ENCODE measurements around the gene COL5A3. TPM values are rescaled to one million over a fixed set of nuclear protein-coding genes. Genes with fewer than 3 reads are reported as not detected.

Gene COL5A3
- polyA plus RNA-seq, 1 donor from 2014 or later: 0.11 TPM

DNA sequence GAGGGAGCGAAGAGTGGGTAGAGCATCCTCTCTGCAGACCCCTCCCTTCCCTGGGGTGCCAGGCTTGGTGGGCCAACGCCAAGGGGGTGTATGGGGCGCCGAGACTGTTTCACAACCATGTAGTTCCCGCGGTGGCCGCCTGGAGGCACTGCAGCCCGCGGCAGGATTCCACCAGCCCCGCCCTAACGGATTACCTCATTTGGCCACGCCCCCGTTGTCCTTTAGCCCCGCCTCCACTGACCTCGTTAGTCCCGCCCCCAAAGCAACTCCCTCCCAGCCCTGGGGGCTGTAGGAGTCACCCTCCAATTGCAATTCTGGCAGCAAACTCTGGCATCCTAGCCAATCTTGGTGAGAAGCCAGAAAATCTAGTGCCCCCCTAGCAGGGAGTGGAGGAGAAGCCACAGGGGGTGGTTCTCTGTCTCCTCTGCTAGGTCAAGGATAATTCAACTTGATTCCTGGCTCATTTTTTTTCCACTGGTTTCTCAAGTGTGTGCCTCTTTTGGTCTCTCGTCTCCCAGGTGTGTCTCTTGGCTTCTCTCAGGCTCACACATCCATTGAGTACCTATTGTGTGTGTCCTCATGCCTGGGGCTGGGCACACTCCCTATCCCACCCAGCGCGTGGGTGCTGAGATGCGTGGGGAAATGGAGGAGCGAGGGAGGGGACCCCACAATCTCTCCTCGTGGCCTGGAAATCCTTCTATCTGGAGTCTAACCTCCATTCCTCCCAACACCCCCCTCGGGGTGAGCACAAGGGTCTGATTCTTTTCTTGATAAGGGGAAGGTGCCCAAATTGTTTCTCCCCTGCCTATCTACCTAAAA is 76.0 kb downstream of the COL5A3 start:
- H3F3A ChIP-seq (ENCODE audit: insufficient read depth, low read length, poor library complexity, severe bottlenecking): no peaks in the 10 kb centered on the region
- H3K4me2 ChIP-seq (ENCODE audit: low read length): peak overlapping the region; percentile 93
- no peaks in the 10 kb centered on the region for H3K9me2 ChIP-seq (ENCODE audit: insufficient read depth, low read length)
- H2AFZ ChIP-seq (ENCODE audit: low read depth, low read length): no peak overlapping the region
- TF ChIP-seq POLR2AphosphoS5 (IDR thresholded peaks at IDR 0.05): no peak
- TF ChIP-seq MXI1 (conservative IDR thresholded peaks at IDR 0.05; ENCODE audit: poor library complexity, severe bottlenecking): peak; percentile 31
- TF ChIP-seq TAF1 (IDR thresholded peaks at IDR 0.05; ENCODE audit: low read depth): no peak
- TF ChIP-seq, protein P1, sequence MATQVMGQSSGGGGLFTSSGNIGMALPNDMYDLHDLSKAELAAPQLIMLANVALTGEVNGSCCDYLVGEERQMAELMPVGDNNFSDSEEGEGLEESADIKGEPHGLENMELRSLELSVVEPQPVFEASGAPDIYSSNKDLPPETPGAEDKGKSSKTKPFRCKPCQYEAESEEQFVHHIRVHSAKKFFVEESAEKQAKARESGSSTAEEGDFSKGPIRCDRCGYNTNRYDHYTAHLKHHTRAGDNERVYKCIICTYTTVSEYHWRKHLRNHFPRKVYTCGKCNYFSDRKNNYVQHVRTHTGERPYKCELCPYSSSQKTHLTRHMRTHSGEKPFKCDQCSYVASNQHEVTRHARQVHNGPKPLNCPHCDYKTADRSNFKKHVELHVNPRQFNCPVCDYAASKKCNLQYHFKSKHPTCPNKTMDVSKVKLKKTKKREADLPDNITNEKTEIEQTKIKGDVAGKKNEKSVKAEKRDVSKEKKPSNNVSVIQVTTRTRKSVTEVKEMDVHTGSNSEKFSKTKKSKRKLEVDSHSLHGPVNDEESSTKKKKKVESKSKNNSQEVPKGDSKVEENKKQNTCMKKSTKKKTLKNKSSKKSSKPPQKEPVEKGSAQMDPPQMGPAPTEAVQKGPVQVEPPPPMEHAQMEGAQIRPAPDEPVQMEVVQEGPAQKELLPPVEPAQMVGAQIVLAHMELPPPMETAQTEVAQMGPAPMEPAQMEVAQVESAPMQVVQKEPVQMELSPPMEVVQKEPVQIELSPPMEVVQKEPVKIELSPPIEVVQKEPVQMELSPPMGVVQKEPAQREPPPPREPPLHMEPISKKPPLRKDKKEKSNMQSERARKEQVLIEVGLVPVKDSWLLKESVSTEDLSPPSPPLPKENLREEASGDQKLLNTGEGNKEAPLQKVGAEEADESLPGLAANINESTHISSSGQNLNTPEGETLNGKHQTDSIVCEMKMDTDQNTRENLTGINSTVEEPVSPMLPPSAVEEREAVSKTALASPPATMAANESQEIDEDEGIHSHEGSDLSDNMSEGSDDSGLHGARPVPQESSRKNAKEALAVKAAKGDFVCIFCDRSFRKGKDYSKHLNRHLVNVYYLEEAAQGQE (IDR thresholded peaks at IDR 0.05; ENCODE audit: borderline replicate concordance): no peak
- TF ChIP-seq EZH2 (IDR thresholded peaks at IDR 0.05; ENCODE audit: borderline replicate concordance, insufficient read depth, low read length, poor library complexity, severe bottlenecking): no peak
- peak; percentile 81 for TF ChIP-seq RAD21 (conservative IDR thresholded peaks at IDR 0.05)
- TF ChIP-seq, protein P2, sequence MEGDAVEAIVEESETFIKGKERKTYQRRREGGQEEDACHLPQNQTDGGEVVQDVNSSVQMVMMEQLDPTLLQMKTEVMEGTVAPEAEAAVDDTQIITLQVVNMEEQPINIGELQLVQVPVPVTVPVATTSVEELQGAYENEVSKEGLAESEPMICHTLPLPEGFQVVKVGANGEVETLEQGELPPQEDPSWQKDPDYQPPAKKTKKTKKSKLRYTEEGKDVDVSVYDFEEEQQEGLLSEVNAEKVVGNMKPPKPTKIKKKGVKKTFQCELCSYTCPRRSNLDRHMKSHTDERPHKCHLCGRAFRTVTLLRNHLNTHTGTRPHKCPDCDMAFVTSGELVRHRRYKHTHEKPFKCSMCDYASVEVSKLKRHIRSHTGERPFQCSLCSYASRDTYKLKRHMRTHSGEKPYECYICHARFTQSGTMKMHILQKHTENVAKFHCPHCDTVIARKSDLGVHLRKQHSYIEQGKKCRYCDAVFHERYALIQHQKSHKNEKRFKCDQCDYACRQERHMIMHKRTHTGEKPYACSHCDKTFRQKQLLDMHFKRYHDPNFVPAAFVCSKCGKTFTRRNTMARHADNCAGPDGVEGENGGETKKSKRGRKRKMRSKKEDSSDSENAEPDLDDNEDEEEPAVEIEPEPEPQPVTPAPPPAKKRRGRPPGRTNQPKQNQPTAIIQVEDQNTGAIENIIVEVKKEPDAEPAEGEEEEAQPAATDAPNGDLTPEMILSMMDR (IDR thresholded peaks at IDR 0.05; ENCODE audit: poor library complexity, severe bottlenecking): peak; percentile 93
- TF ChIP-seq SMC3 (conservative IDR thresholded peaks at IDR 0.05; ENCODE audit: poor library complexity): peak; percentile 66
- no peak for TF ChIP-seq EP300 (conservative IDR thresholded peaks at IDR 0.05; ENCODE audit: poor library complexity, severe bottlenecking)
- peak overlapping the region; percentile 98 for H3K4me3 ChIP-seq (ENCODE audit: low read length)
- peaks cover 2% of the 10 kb centered on the region for H3K27me3 ChIP-seq (ENCODE audit: insufficient read depth, low read depth, low read length)
- H3K27ac ChIP-seq (ENCODE audit: low read length): peak overlapping the region; percentile 73
- no peaks in the 10 kb centered on the region for H3K36me3 ChIP-seq (ENCODE audit: insufficient read depth, low read length)
- peaks cover 4% of the 10 kb centered on the region for H4K20me1 ChIP-seq (ENCODE audit: insufficient read depth)
- peaks cover 30% of the 10 kb centered on the region for H3K79me2 ChIP-seq (replicated peaks; ENCODE audit: insufficient read depth, low read length)
- peak overlapping the region; percentile 93 for H3K9ac ChIP-seq (ENCODE audit: low read length)
- no peaks in the 10 kb centered on the region for H3K9me3 ChIP-seq (ENCODE audit: low read length)

DNA sequence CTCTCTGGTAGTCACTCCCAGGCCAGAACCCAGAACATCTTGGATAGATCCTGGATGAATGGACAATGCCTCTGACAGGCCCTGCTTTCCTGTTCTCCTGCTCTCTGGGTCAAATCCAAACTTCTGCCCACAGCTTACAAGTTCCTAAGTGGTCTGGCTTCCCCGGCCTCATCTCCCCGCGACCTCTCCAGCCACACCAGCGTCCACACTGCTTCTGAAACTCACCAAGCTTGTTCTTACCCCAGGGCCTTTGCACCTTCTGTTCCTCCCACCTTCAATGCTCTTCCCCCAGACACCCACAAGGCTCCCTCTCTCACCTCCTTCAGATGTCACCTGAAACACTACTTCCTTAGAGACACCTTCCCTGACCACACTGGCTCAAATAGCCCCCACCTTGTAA is 77.5 kb downstream of the COL5A3 start:
- Histone ChIP-seq H3K9me2 (ENCODE audit: insufficient read depth, low read length) (no peaks in the 10 kb centered on the region), H4K20me1 (ENCODE audit: insufficient read depth) (peaks cover 4% of the 10 kb centered on the region), H3K27me3 (ENCODE audit: insufficient read depth, low read depth, low read length) (peaks cover 2% of the 10 kb centered on the region), H3K27ac (ENCODE audit: low read length) (no peak overlapping the region), H3K9ac (ENCODE audit: low read length) (no peak overlapping the region), H3K79me2 (replicated peaks; ENCODE audit: insufficient read depth, low read length) (peaks cover 35% of the 10 kb centered on the region), H3K4me3 (ENCODE audit: low read length) (no peak overlapping the region), H2AFZ (ENCODE audit: low read depth, low read length) (no peak overlapping the region), H3F3A (ENCODE audit: insufficient read depth, low read length, poor library complexity, severe bottlenecking) (no peaks in the 10 kb centered on the region), H3K9me3 (ENCODE audit: low read length) (no peaks in the 10 kb centered on the region), H3K4me2 (ENCODE audit: low read length) (no peak overlapping the region), H3K36me3 (ENCODE audit: insufficient read depth, low read length) (no peaks in the 10 kb centered on the region)
- TF ChIP-seq TAF1 (IDR thresholded peaks at IDR 0.05; ENCODE audit: low read depth) (no peak), SMC3 (conservative IDR thresholded peaks at IDR 0.05; ENCODE audit: poor library complexity) (no peak), EZH2 (IDR thresholded peaks at IDR 0.05; ENCODE audit: borderline replicate concordance, insufficient read depth, low read length, poor library complexity, severe bottlenecking) (no peak), MXI1 (conservative IDR thresholded peaks at IDR 0.05; ENCODE audit: poor library complexity, severe bottlenecking) (no peak), EP300 (conservative IDR thresholded peaks at IDR 0.05; ENCODE audit: poor library complexity, severe bottlenecking) (no peak), POLR2AphosphoS5 (IDR thresholded peaks at IDR 0.05) (no peak)
- TF ChIP-seq, protein P1 (IDR thresholded peaks at IDR 0.05; ENCODE audit: borderline replicate concordance): no peak
- TF ChIP-seq, protein P2 (IDR thresholded peaks at IDR 0.05; ENCODE audit: poor library complexity, severe bottlenecking): no peak

Data from neural cell (in vitro differentiated cells).